Upper lobe of left lung (tissue), 6 donors: ENCODE measurements around the gene TLR4. TPM values are rescaled to one million over a fixed set of nuclear protein-coding genes. Genes with fewer than 3 reads are reported as not detected.

ENCODE experiments used
- ATAC-seq, 2 donors: fragments of 200-7000 bp; cut with Tn5 transposase; one replicate each; pipeline ENCODE4 v1.9.1; 2022; ENCODE audit warnings: mild to moderate bottlenecking in 2 of 2, moderate library complexity in 2 of 2; ENCODE audit not compliant: low FRiP score in 2 of 2
- DNase-seq, 2 donors: peaks; one replicate each; pipeline ENCODE4 v3.0.0-alpha.2; 2019 to 2020
- H3K27ac ChIP-seq, 4 donors: fragments of 200-600 bp; sonication (generic); one replicate each; pipeline ENCODE4 v1.5.1; 2016 to 2019
- H3K27me3 ChIP-seq, 4 donors: fragments of 200-600 bp; sonication (generic); one replicate each; pipeline ENCODE4 v1.5.1; 2017 to 2019
- H3K36me3 ChIP-seq, 4 donors: fragments of 200-600 bp; sonication (generic); one replicate each; pipeline ENCODE4 v1.5.1; 2016 to 2019
- H3K4me1 ChIP-seq, 4 donors: fragments of 200-600 bp; sonication (generic); one replicate each; pipeline ENCODE4 v1.5.1; 2018 to 2019
- H3K4me3 ChIP-seq, 4 donors: fragments of 200-600 bp; sonication (generic); one replicate each; pipeline ENCODE4 v1.5.1; 2017 to 2019; ENCODE audit warnings: mild to moderate bottlenecking in 2 of 4, moderate library complexity in 1 of 4
- H3K9me3 ChIP-seq, 4 donors: fragments of 200-600 bp; sonication (generic); one replicate each; pipeline ENCODE4 v1.5.1; 2018 to 2019
- CTCF ChIP-seq, 6 experiments: fragments of 450-650 bp in 4 of 6; fragments of 200-600 bp in 2 of 6; sonication (generic) in 2 of 6; IDR thresholded peaks; one replicate each; pipeline ENCODE4 v1.5.1; 2016 to 2019; ENCODE audit warnings: antibody characterized with exemption in 6 of 6
- EP300 ChIP-seq, 4 donors: sonication (generic); formaldehyde crosslinking; IDR thresholded peaks; one replicate each; pipeline ENCODE4 v1.5.1; 2017; ENCODE audit warnings: antibody characterized with exemption in 4 of 4, control low read depth in 2 of 4
- POLR2A ChIP-seq, 4 donors: fragments of 450-650 bp; IDR thresholded peaks; one replicate each; pipeline ENCODE4 v1.5.1; 2016 to 2017; ENCODE audit warnings: antibody characterized with exemption in 4 of 4, mild to moderate bottlenecking in 2 of 4
- POLR2AphosphoS5 ChIP-seq, 2 donors: sonication (generic); formaldehyde crosslinking; IDR thresholded peaks; one replicate each; pipeline ENCODE4 v1.5.1; 2017; ENCODE audit warnings: antibody characterized with exemption in 2 of 2
- WGBS, 2 donors: methylation state at CpG; one replicate each; pipeline ENCODE4 v1.1.5; 2017 to 2018; 5-methylcytosine and 5-hydroxymethylcytosine counted together
- total RNA-seq, 6 donors: library from RNA; depleted of rRNA in 4 of 6; stranded (reverse); fragments of >200 nt in 4 of 6; gene quantifications; one replicate each; pipeline versions ENCODE4 v1.1.0 to v1.2.1, GENCODE V29; 2016 to 2021
- donor health status: DM: no; HTN: no; CAD: no; lungs with moderate emphysema.
- donor health status: DM: no; HTN: yes; CAD: no; lungs with severe emphysema.

TLR4 gene
- total RNA-seq, 6 donors from 2014 or later = 34.2 to 57.0 (median 44.0) TPM

GRCh38 chr9:117715411-117715989 lies 11.3 kb downstream of the TLR4 start:
- DNase-seq (no peak), ATAC-seq (no peak)
- H3K27me3 ChIP-seq = no peaks in the 10 kb centered on the region
- no peak overlapping the region for H3K4me3 ChIP-seq
- H3K27ac ChIP-seq = peak overlapping the region in 1 of 4 donors; percentile 14
- peaks cover 0 to 28% (median 17%) of the 10 kb centered on the region in 4 donors for H3K4me1 ChIP-seq
- H3K9me3 ChIP-seq = no peaks in the 10 kb centered on the region
- H3K36me3 ChIP-seq = peaks cover 3 to 44% (median 15%) of the 10 kb centered on the region in 4 donors
- no peak for TF ChIP-seq POLR2A (IDR thresholded peaks at IDR 0.05)
- TF ChIP-seq POLR2AphosphoS5 (IDR thresholded peaks at IDR 0.05) = peak in 1 of 2 donors; percentile 39
- WGBS, 2 donors = 41 to 47% methylated on average over 5 of the region's 5 CpGs

GRCh38 chr9:117718085-117718484 lies 13.9 kb downstream of the TLR4 start:
- H3K4me1 ChIP-seq = peaks cover 0 to 36% (median 20%) of the 10 kb centered on the region in 4 donors
- peaks cover 0 to 19% (median 11%) of the 10 kb centered on the region in 4 donors for H3K36me3 ChIP-seq
- H3K27me3 ChIP-seq = no peaks in the 10 kb centered on the region
- H3K27ac ChIP-seq = peak overlapping the region in 1 of 4 donors; percentile 21
- TF ChIP-seq POLR2AphosphoS5 (IDR thresholded peaks at IDR 0.05) (no peak), CTCF (IDR thresholded peaks at IDR 0.05) (no peak), EP300 (IDR thresholded peaks at IDR 0.05) (peak in 1 of 4 donors; percentile 31), POLR2A (IDR thresholded peaks at IDR 0.05) (no peak)
- no peaks in the 10 kb centered on the region for H3K9me3 ChIP-seq
- DNase-seq = peak in 1 of 2 donors; percentile 39
- H3K4me3 ChIP-seq = no peak overlapping the region
- peak in 1 of 2 donors; percentile 74 for ATAC-seq

GRCh38 chr9:117718701-117719100 lies 14.5 kb downstream of the TLR4 start:
- Histone ChIP-seq H3K4me3 (no peak overlapping the region), H3K9me3 (no peaks in the 10 kb centered on the region), H3K27ac (peak overlapping the region in 3 of 4 donors; percentile 14 to 41 (median 21)), H3K36me3 (peaks cover 0 to 13% (median 8%) of the 10 kb centered on the region in 4 donors), H3K27me3 (no peaks in the 10 kb centered on the region), H3K4me1 (peaks cover 0 to 42% (median 25%) of the 10 kb centered on the region in 4 donors)
- ATAC-seq (no peak), DNase-seq (no peak)
- no peak for TF ChIP-seq EP300 (IDR thresholded peaks at IDR 0.05)
- no peak for TF ChIP-seq POLR2AphosphoS5 (IDR thresholded peaks at IDR 0.05)
- TF ChIP-seq CTCF (IDR thresholded peaks at IDR 0.05) = no peak
- 57 to 58% methylated on average over 2 of the region's 2 CpGs for WGBS, 2 donors

- H3K27me3 ChIP-seq = no peaks in the 10 kb centered on the region
- TF ChIP-seq CTCF (IDR thresholded peaks at IDR 0.05) (no peak), POLR2A (IDR thresholded peaks at IDR 0.05) (no peak)
- DNase-seq = no peak
- H3K9me3 ChIP-seq = no peaks in the 10 kb centered on the region
- peak overlapping the region in 2 of 4 donors; percentile 14 to 21 for H3K27ac ChIP-seq
- no peak for ATAC-seq
- H3K4me3 ChIP-seq = no peak overlapping the region
- peaks cover 0 to 7% (median 2%) of the 10 kb centered on the region in 4 donors for H3K36me3 ChIP-seq
- peaks cover 0 to 44% (median 30%) of the 10 kb centered on the region in 4 donors for H3K4me1 ChIP-seq
- WGBS, 2 donors = 83% methylated on average over 7 of the region's 7 CpGs
These were observed 15.1 kb downstream of the TLR4 start for GRCh38 chr9:117719161-117719920.

- Histone ChIP-seq H3K36me3 (no peaks in the 10 kb centered on the region), H3K9me3 (no peaks in the 10 kb centered on the region), H3K4me1 (peaks cover 0 to 42% (median 35%) of the 10 kb centered on the region in 4 donors), H3K27me3 (no peaks in the 10 kb centered on the region), H3K27ac (peak overlapping the region in 2 of 4 donors; percentile 21 to 23), H3K4me3 (no peak overlapping the region)
- TF ChIP-seq EP300 (IDR thresholded peaks at IDR 0.05) = no peak
- no peak for TF ChIP-seq CTCF (IDR thresholded peaks at IDR 0.05)
- no peak for TF ChIP-seq POLR2AphosphoS5 (IDR thresholded peaks at IDR 0.05)
- TF ChIP-seq POLR2A (IDR thresholded peaks at IDR 0.05) = no peak
- WGBS, 2 donors = 82 to 90% methylated on average over 2 of the region's 2 CpGs
- DNase-seq (no peak), ATAC-seq (no peak)
These were observed 15.9 kb downstream of the TLR4 start for GRCh38 chr9:117720066-117720465.
